Thyroid gland (tissue), 4 donors: ENCODE data around the gene EEFSEC.

Source experiments
- POLR2A ChIP-seq, 2 donors: fragments of 450-650 bp; IDR thresholded peaks; one replicate each; pipeline ENCODE4 v1.6.1; 2017; ENCODE audit warnings: antibody characterized with exemption in 2 of 2, mild to moderate bottlenecking in 2 of 2, moderate library complexity in 1 of 2
- TF ChIP-seq, protein P1 (sequence below), 6 experiments: fragments of 200-600 bp in 3 of 6; fragments of 450-650 bp in 3 of 6; sonication (generic) in 3 of 6; IDR thresholded peaks; one replicate each; pipeline ENCODE4 v1.5.1; 2016 to 2019; ENCODE audit warnings: antibody characterized with exemption in 6 of 6, mild to moderate bottlenecking in 2 of 6, inconsistent platforms in 1 of 6, moderate library complexity in 1 of 6

- TF ChIP-seq, protein P1, sequence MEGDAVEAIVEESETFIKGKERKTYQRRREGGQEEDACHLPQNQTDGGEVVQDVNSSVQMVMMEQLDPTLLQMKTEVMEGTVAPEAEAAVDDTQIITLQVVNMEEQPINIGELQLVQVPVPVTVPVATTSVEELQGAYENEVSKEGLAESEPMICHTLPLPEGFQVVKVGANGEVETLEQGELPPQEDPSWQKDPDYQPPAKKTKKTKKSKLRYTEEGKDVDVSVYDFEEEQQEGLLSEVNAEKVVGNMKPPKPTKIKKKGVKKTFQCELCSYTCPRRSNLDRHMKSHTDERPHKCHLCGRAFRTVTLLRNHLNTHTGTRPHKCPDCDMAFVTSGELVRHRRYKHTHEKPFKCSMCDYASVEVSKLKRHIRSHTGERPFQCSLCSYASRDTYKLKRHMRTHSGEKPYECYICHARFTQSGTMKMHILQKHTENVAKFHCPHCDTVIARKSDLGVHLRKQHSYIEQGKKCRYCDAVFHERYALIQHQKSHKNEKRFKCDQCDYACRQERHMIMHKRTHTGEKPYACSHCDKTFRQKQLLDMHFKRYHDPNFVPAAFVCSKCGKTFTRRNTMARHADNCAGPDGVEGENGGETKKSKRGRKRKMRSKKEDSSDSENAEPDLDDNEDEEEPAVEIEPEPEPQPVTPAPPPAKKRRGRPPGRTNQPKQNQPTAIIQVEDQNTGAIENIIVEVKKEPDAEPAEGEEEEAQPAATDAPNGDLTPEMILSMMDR (IDR thresholded peaks at IDR 0.05) = no peak
- TF ChIP-seq POLR2A (IDR thresholded peaks at IDR 0.05) = no peak
These were observed 254.9 kb downstream of the EEFSEC start for GRCh38 chr3:128408012-128408692.
